ENCODE measurements around the gene KLK2.

GRCh38 chr19:50843701-50844221, 29.5 kb upstream of the KLK2 start:
- TF ChIP-seq POLR2AphosphoS5 (IDR thresholded peaks at IDR 0.05) (no peak), CTCF (IDR thresholded peaks at IDR 0.05 in 8 of 11, conservative IDR thresholded peaks at IDR 0.05 in 3 of 11) (no peak)

Data from spleen (tissue), 7 donors.